Epidermal melanocyte (primary cell): ENCODE measurements around the gene FAM83E.
A peak's percentile ranks its signal among the peaks of the same experiment; 100 is the strongest.
"Not testable (repeated sequence)": the region's sequence is repeated elsewhere in the genome, so short reads cannot be mapped to it uniquely, and the experiment has no call there.

Source experiments
- DNase-seq: peaks from one replicate; pipeline ENCODE4 v3.0.0; 2011; ENCODE audit warnings: low spot score; ENCODE audit not compliant: insufficient read length

The FAM83E gene

GRCh38 chr19:48614436-48615230, at the start of gene FAM83E:
Gene FAM83E (minus strand): TSS chr19:48615076. CDS start chr19:48613372, 1,704 bp downstream.
- no peak for DNase-seq

DNA sequence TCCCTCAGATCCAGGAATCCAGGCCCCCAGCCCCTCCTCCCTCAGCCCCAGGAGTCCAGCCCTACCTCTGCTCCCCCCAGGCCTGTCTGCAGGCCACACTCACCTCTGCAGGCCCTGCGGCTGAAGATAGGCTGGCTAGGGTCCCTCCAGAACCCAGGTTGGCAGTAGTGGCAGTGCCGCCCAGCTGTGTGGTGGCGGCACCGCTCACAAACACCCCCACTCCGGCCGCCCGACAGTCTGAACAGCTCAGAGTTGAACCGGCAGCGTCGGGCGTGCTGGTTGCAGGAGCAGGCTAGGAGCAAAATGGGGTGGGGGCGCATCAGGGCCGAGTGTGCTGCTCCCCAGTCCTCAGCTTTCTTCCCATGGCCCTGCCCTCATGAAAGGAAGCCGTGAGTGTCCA, 49.6 kb upstream of the FAM83E start:
- peak; percentile 3 for DNase-seq

- peak; percentile 9 for DNase-seq
Observed at GRCh38 chr19:48663667-48664066, 48.8 kb upstream of the FAM83E start.

DNA sequence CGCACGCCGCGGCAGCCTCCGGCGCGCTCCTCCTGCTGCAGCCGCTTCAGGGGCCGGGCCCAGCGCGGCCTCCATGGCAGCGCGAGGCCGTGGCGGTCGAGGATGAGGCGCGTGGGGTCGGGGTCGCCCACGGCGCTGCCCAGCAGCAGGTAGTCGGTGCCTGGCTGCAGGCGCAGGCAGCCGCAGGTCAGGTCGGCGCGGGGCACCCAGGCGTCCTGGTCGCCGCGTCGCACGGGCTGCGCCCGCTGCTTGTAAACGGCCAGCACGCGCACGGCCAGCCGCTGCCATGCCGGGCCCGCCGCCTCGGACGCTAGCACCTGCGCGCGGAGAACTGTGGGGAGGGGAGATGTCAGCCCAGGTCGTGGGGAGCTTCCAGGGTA, 46.8 kb upstream of the FAM83E start:
- no peak for DNase-seq

DNA sequence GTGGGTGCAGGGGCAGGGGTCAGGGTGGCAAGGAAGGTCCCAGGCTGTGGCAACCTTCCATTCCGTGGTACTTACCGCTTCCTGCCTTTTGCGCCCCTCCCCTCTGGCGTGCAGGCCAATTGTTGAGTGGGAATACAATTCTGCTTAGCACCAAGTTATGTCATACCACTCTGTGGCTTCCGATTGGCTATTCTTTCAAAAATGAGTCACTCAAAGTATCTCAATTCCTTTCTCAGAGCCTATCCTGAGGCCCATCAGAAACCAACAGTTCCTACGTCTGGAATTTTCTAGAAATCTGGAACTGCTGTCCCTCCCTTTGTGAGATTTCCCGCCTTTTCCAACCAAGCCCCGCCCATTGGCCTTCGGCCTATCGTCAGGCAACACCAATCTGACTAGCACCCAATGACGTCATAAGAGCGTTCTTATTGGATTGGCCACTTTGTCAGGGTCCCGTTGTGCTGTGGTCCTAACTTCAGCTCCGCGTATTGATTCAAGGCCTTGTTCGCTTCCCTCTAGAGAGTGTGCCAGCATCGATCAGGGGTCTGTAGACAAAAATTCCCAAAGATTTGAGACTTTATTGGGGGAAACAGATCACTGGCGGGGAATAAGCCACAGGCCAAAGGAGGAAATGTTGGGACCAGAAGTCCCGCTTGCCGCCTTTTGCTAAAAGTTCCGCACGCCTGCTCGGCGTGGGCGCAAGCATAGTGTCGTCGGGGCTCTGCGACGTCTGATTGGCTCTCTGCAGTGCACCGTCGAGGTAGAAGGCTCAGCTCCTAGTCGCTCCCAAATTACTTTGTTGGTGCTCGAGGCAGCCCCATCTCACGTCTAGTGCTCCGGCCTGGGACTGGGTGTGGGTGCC, 46.2 kb upstream of the FAM83E start:
- DNase-seq, result peak; percentile 97

GRCh38 chr19:48659768-48660167, 44.9 kb upstream of the FAM83E start:
- DNase-seq, result no peak

DNA sequence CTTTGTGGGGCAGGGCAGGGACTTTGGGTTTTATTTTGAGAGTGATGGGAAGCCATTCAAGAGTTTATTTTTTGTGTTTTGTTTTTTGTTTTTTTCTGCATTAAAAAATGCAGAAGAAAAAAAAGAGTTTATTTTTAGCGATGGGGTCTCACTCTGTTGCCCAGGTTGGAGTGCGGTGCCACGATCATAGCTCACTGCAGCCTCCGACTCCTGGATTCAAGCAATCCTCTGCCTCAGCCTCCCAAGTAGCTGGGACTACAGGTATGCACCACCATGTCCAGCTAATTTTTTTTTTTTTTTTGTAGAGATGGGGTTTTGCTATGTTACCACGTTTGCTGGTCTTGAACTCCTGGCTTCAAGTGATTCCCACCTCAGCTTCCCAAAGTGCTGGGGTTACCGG, 43.6 kb upstream of the FAM83E start:
- DNase-seq, result no peak

GRCh38 chr19:48657828-48658227, 43.0 kb upstream of the FAM83E start:
- DNase-seq, result not testable (repeated sequence)

- no peak for DNase-seq
Observed at GRCh38 chr19:48656840-48657474, 42.1 kb upstream of the FAM83E start.

DNA sequence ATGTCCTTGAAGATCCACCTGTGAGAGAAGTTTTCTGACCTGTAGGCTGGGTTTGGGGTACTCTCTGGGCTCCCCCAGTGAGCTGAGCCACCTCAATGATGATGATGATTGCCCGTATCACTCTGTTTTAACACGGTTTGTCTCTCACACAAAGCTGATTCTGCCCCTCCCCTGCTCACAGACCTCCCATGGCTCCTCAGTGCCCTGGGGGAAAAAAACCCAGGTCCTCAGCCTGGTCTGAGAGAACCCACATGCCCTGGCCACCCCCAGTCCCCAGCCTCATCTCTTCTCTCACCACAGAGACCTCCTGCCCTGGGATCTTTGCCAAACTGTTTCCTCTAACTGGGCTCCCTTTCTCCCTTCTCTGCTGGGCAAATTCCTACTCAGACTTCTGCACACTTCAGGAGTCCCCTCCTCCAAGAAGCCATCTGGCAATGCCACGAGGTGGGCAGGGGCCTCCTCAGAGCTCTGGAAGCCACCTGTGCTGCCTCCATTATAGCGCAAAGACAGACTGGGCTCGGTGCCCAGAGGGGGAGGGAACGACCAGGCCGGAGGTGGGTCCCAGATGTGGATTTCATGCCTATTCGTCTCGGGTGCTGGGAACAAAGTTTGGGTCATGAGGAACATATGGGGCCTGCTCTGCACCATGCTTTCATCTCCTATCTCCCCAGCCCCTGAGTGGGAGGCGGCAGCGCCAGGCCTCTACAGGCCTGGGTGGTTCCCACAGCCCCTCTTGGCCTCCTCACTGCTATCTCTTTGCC, 39.6 kb upstream of the FAM83E start:
- no peak for DNase-seq

GRCh38 chr19:48651683-48652048, 36.8 kb upstream of the FAM83E start:
- no peak for DNase-seq

- DNase-seq, result no peak
Observed at GRCh38 chr19:48650974-48651682, 36.3 kb upstream of the FAM83E start.

GRCh38 chr19:48648134-48648533, 33.3 kb upstream of the FAM83E start:
- no peak for DNase-seq

GRCh38 chr19:48646722-48647216, 31.9 kb upstream of the FAM83E start:
- DNase-seq, result no peak

DNA sequence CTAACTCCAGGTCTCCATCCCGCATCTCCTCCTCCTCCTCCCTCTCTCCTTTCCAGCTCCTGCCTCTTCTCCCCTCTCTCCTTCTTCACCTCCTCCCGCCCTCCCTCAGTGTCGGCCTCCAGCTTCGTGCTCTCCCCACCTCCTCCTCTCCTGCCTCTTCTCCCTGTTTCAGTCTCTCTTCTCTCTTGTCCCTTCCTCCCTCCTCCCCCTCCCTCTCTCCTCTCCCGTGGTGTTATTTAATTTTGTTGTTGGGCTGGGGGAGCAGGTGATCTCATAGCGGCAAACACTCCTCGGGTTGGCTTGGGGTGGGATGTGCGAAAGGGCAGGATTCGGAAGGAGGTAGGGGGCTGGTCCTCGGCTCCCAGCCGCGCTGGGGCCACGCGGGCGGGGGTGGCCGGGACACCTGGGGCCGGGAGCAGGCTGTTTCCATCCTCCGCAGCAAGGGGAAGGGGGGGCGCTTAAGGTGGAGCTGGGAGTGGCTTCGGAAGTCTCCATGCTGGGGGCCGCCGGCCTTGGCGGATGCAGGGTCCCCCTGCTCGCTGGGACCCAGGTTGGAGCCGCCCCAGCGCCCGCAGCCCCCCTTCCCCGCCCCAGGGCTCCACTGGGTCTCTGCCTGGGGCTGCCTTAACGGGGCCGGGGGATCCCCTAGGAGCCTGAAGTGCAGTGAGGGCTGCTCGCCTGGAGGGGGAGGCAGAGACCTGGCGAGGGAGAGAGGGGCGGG, 31.3 kb upstream of the FAM83E start, which contains the start of gene CA11:
CA11 (minus strand) TSS at position 187 of the 721 bp plus-strand sequence. CDS start 555 bp downstream, outside the sequence.
- DNase-seq, result peak; percentile 92

GRCh38 chr19:48645620-48646000, 30.7 kb upstream of the FAM83E start:
- DNase-seq, result no peak

DNA sequence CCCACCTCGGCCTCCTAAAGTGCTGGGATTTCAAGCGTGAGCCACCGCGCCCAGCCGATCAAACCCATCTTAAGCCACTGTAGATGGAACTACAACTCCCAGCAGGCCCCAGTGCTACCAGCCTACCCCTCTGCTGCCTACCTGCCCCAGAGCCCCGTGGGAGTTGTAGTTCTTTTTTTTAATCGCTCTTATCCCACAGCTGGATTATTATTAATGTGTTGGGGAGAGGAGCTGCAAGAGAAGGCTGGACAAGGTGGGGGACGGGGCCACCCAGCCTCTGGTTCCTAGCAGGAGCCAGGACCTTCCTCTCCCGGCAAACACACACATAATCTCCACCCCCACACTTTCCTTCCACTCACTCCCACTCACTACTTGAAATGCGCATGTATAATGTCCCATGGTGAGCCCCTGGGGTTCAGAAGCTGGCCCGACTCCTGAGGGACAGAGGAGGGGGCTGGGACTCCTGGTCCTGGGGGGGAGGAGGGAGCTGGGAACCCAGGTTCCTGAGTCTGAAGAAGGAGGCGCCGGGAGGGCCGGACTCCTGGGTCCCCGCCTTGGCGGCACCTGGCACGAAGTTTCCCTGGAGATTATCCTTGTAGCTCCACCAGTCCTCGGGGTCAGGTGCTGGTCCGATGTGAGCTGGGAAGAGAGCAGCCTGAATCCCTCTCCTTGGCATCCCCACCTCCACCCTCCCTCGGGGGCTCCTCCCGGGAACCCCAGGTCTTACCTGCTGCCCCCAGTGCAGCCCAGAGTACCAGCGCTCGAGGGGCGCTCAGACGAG, 30.2 kb upstream of the FAM83E start:
- DNase-seq, result peak; percentile 55

DNA sequence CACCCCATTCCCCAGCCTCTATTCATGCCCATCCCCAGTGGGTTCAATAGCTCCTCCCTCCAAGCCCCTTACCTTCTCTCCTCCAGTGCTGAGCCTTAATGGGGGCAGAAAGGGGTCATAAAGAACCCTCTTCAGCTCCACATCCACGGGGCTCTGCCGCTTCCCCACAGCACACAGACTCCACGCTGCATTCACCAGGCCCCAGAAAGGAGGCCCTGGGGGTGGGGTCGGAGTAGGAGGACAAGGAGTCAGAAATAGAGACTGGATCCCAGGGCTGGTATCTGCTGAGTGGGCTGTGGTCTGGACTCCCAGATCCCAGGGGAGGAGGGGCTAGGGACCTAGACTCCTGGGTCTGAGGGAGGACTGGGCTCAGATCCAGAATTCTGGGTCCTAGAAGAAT, 29.5 kb upstream of the FAM83E start:
- DNase-seq, result no peak

DNA sequence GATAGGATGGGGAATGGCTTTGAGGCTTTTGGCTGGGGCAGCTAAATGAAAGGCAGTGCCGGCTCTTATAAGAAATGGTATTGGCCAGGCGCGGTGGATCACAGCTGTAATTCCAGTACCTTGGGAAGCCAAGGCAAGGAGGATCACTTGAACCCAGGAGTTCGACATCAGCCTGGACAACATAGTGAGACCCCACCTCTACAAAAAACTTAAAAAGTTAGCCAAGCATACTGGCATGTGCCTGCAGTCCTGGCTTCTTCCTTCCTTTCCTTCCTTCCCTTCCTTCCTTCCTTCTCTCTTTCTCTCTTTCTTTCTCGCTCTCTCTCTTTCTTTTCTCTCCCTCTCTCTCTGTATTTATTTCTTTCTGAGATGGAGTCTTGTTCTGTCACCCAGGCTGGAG, 28.0 kb upstream of the FAM83E start:
- DNase-seq, result no peak
